Measurements from ENCODE around the gene AP5B1.
"Not testable (repeated sequence)": the region's sequence is repeated elsewhere in the genome, so short reads cannot be mapped to it uniquely, and the experiment has no call there.

AP5B1 gene

GRCh38 chr11:65762816-65763215, 18.0 kb downstream of the AP5B1 start:
- DNase-seq, result not testable (repeated sequence)

- not testable (repeated sequence) for DNase-seq
Measured at GRCh38 chr11:65762169-65762568, 18.6 kb downstream of the AP5B1 start.

- no peak for DNase-seq
Measured at GRCh38 chr11:65745049-65745448, 35.7 kb downstream of the AP5B1 start.

- no peak for DNase-seq
Measured at GRCh38 chr11:65744699-65745042, 36.1 kb downstream of the AP5B1 start.

GRCh38 chr11:65744026-65744698, 36.6 kb downstream of the AP5B1 start:
- DNase-seq, result no peak

- DNase-seq, result no peak
Measured at GRCh38 chr11:65743681-65744025, 37.1 kb downstream of the AP5B1 start.

- DNase-seq, result no peak
Measured at GRCh38 chr11:65742353-65742752, 38.4 kb downstream of the AP5B1 start.

GRCh38 chr11:65741185-65741584, 39.6 kb downstream of the AP5B1 start:
- DNase-seq, result no peak

GRCh38 chr11:65739022-65739421, 41.8 kb downstream of the AP5B1 start:
- no peak for DNase-seq

GRCh38 chr11:65736810-65737209, 44.0 kb downstream of the AP5B1 start:
- no peak for DNase-seq

- not testable (repeated sequence) for DNase-seq
Measured at GRCh38 chr11:65735111-65735510, 45.7 kb downstream of the AP5B1 start.

- no peak for DNase-seq
Measured at GRCh38 chr11:65730461-65730860, 50.3 kb downstream of the AP5B1 start.

- DNase-seq, result no peak
Measured at GRCh38 chr11:65727865-65728264, 52.9 kb downstream of the AP5B1 start.

- no peak for DNase-seq
Measured at GRCh38 chr11:65726660-65727059, 54.1 kb downstream of the AP5B1 start.
